Right lobe of liver (tissue), 4 donors: ENCODE results near the gene NSG1.

Experiments
- CTCF ChIP-seq, 4 donors: fragments of 200-600 bp in 3 of 4; fragments of 450-650 bp in 1 of 4; IDR thresholded peaks; one replicate each; pipeline versions ENCODE4 v1.5.1 to v1.8.0; 2016 to 2022; ENCODE audit warnings: antibody characterized with exemption in 4 of 4, mild to moderate bottlenecking in 2 of 4
- POLR2A ChIP-seq: fragments of 450-650 bp; IDR thresholded peaks from one replicate; pipeline ENCODE4 v1.6.1; 2017; ENCODE audit warnings: antibody characterized with exemption, mild to moderate bottlenecking
- donor health status: DM: no; HTN: no; CAD: no.
- donor health status: DM: no; HTN: no; CAD: no.
- donor health status: DM: no; HTN: yes; CAD: no.

- TF ChIP-seq CTCF (IDR thresholded peaks at IDR 0.05) (no peak), POLR2A (no peak)
These were observed 70.1 kb downstream of the NSG1 start for GRCh38 chr4:4456816-4457578.
